Measurements from ENCODE around the gene MPND. TPM values are rescaled to one million over a fixed set of nuclear protein-coding genes. Genes with fewer than 3 reads are reported as not detected.

The MPND gene
- total RNA-seq, 2 experiments from 2014 or later, result 21.2 to 28.1 TPM

DNA sequence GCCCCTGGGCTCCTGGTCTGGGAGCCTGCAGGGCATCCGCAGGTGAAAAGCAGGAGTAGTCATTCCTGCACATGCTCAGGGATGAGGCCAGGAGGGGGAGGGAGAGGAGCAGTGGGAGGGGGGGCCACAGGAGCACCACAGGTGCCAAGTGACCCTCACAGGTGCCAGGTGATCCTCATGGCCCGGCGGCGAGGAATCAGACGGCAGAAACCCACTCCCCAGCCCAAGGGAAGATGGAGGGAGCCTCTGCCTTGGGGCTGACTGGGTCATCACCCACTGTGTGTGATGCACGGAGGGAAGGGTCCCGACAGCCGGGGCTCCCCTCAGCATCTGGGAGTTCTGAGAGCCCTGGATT, 29.6 kb downstream of the MPND start:
- H3K4me3 Mint-ChIP-seq, result no peak overlapping the region
- H3K27ac Mint-ChIP-seq, result peak overlapping the region; percentile 73
- DNase-seq, result no peak
- POLR2A ChIA-PET, result no interaction called here
- no peaks in the 10 kb centered on the region for H3K27me3 Mint-ChIP-seq
- CTCF ChIA-PET, result interaction anchor here (1.4 kb wide), 1 partner anchor 27 kb away, joined by 7 read pairs; the partner anchor contains the start of gene SH3GL1
- H3K9me3 Mint-ChIP-seq, result no peaks in the 10 kb centered on the region
- H3K4me1 Mint-ChIP-seq, result peaks cover 82% of the 10 kb centered on the region
- peaks cover 5% of the 10 kb centered on the region for H3K36me3 Mint-ChIP-seq (ENCODE audit: low read depth)

DNA sequence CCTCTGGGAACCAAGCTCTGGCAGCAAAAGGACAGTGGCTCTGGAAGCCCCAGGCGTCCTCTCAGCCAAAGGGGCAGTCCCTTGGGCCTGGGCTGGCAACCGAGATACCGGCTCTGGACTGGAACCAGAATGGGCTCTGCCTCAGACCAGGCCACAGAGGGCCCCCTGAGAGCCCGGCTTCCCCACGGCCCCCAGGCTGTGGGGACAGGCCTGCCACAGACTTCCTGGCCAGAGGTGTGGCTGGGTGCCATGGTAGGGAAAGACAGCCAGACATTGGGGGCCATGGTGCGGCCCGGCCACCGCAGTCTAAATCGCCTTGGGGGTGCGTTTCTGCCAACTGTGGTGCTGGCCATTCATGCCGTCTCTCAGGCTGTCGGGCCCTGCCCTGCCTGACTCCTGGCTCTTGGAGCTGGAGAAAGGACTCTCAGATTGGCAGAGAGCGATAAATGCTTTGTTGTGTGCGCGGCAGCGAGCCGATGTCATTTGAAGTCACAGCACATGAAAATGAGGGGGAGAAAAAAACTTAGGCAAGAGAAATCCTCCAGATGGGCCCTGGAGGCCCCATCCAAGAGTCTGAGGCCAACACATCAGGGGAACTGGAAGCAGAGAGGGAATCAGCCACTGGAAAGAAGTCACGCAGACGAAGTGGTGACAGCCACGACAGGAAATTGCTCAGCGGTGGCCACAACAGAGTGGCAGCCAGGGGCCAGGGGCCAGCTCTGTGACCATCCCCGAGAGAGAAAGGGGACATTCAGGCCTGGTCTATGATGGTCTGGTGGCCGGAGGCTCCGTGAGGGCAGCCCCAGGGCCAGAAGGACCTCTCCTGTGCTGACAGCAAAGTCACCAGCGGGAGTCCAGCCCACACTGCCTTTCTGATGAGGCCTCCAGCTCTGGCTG, 30.5 kb downstream of the MPND start:
- ChIA-PET CTCF (interaction anchor here (1.3 to 4.7 kb wide), 2 partner anchors 9 to 27 kb away, joined by 3 to 25 read pairs; partner anchors contain the start of gene SH3GL1), POLR2A (no interaction called here)
- no peaks in the 10 kb centered on the region for H3K27me3 Mint-ChIP-seq
- peaks cover 6% of the 10 kb centered on the region for H3K36me3 Mint-ChIP-seq (ENCODE audit: low read depth)
- no peaks in the 10 kb centered on the region for H3K9me3 Mint-ChIP-seq
- peaks cover 78% of the 10 kb centered on the region for H3K4me1 Mint-ChIP-seq
- H3K27ac Mint-ChIP-seq, result peak overlapping the region; percentile 46
- DNase-seq, result no peak
- no peak overlapping the region for H3K4me3 Mint-ChIP-seq

DNA sequence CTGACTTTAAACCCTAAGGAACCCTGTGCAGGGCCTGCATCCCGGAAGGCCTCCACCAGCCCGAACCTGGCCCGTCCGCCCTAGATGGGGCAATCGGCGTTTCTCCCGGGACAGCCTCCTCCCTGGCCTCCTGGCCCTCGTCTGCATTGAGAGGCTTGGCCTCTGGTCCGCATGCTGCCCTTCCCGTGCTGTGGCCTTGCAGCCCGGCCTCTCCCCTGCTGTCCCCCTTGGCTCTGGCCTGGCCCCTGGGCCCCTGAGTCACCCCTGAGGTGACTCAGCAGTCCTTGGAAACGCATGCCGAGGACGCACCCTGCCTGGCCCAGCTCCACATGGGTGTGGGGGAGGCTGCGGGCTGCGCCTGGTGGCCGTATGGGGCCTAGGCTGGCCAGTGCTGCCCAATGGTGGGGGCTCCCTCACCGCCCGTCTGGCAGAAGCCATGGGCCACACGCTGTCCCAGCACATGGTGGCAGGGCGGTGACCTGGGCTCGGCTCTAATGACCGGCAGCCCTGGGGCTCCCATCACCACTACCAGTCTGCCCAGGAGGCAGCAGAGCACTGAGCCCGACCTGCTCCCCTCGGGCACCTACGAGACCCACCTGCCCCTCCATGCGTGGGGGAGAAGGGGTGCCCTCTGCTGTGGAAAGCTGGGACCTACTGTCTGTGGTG, 31.3 kb downstream of the MPND start:
- Mint-ChIP-seq H3K4me1 (peaks cover 80% of the 10 kb centered on the region), H3K9me3 (no peaks in the 10 kb centered on the region), H3K27me3 (no peaks in the 10 kb centered on the region), H3K36me3 (ENCODE audit: low read depth) (peaks cover 10% of the 10 kb centered on the region), H3K27ac (no peak overlapping the region), H3K4me3 (no peak overlapping the region)
- ChIA-PET POLR2A (no interaction called here), CTCF (interaction anchor here (0.6 to 4.7 kb wide), 5 partner anchors 10 to 26 kb away, joined by 3 to 25 read pairs (median 3); partner anchors contain the start of gene SH3GL1)
- DNase-seq, result no peak

DNA sequence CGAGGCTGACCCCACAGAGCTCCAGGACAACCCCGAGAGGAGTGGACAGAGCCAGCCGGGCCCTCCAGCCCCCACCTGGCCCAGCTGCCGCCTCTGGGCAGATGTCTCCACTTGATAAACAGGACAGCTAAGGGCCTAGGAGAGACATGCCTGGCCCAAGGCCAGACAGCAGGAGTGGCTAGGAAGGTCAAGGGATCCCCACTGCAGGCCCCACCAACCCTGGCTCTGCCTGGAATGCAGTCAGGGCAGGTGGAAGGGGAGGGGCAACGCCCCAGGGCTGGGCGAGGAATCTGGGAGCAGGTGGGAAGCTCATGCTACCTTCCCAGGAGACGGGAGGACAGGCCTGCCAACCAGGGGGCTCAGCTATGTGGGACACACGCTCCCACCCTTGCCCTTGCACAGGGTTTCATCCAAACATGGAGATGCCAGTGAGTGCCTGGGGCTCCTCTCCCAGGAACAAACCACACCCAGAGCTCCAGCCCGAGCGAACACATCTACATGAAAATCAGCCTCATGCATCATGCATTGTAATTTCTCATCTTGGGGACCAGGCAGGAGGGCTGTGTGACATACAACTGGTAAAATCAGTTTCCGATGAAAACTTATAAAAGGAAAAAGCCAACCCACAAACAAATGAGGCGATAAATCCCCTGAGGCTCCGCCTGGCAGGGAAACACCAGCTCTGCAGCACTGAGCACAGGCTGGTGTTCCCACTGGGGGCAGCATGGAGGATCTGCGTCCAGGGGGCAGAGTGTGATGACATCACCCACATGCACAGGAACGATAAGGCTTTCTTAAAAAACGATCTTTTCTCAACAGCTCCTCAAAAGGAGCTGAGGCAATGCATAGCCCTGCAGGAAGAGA, 32.0 kb downstream of the MPND start:
- POLR2A ChIA-PET, result interaction anchor here (0.7 to 0.8 kb wide), 2 partner anchors 27 to 44 kb away, joined by 3 read pairs; no protein-coding TSS in a partner anchor
- H3K36me3 Mint-ChIP-seq (ENCODE audit: low read depth), result peaks cover 12% of the 10 kb centered on the region
- peak overlapping the region; percentile 50 for H3K27ac Mint-ChIP-seq
- H3K27me3 Mint-ChIP-seq, result no peaks in the 10 kb centered on the region
- no peak overlapping the region for H3K4me3 Mint-ChIP-seq
- no peak for DNase-seq
- peaks cover 81% of the 10 kb centered on the region for H3K4me1 Mint-ChIP-seq
- no peaks in the 10 kb centered on the region for H3K9me3 Mint-ChIP-seq
- CTCF ChIA-PET, result interaction anchor here (0.6 to 4.7 kb wide), 6 partner anchors 10 to 109 kb away, joined by 3 to 25 read pairs (median 3); partner anchors contain the start of gene SH3GL1

DNA sequence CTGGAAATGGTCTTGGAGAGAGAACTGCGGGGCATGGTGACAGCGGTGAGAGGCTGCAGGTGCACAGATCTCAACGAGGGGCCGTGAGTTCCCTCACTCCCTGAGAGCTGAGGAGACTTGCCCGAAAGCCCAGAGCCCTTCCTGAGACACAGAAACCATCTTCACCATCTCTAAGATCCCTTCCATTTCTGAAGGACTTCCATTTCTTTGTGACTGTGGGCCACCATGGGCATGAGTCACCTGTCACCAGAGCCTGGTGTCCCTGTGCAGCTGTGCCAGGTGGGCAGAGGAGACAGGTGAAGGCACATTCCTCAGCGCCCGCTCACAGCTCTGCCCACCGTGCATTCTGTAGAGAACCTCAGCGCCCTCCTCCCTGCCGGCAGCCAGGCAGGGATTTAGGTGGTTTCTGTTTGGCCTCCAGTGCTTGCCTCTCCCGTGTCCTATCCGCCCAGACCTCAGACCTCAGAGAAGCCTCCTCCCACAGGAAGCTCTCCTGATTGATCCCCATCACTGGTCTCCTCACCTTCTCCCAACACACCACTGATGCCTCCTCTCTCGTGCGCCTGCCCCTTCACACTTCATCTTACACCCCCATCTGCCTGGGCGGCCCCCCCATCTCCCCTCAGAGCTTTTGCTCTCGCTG, 32.8 kb downstream of the MPND start:
- Mint-ChIP-seq H3K9me3 (no peaks in the 10 kb centered on the region), H3K36me3 (ENCODE audit: low read depth) (peaks cover 8% of the 10 kb centered on the region), H3K27ac (peak overlapping the region; percentile 50), H3K4me1 (peaks cover 81% of the 10 kb centered on the region), H3K4me3 (no peak overlapping the region), H3K27me3 (no peaks in the 10 kb centered on the region)
- no peak for DNase-seq
- ChIA-PET CTCF (interaction anchor here (1.6 to 4.7 kb wide), 3 partner anchors 18 to 109 kb away, joined by 3 to 25 read pairs (median 7); partner anchors contain the start of gene SH3GL1), POLR2A (interaction anchor here (0.8 kb wide), 1 partner anchor 26 kb away, joined by 3 read pairs; no protein-coding TSS in a partner anchor)

DNA sequence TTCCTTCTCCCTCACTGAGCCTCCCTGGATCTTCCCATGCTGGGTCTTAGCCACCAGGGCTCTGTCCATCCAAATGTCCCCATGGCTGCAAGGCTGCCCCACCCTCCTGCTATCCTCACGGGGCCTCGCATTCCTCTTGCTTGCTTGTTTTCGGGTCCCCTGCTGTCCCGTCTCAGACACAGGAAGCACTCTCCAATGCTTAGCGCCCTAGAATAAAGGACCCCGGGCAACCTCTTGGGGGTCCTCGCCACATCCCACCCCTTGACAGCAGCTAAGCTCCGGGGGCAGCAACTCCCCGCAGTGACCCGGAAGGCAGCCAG, 33.3 kb downstream of the MPND start:
- Mint-ChIP-seq H3K4me3 (no peak overlapping the region), H3K36me3 (ENCODE audit: low read depth) (peaks cover 8% of the 10 kb centered on the region), H3K27ac (peak overlapping the region; percentile 60), H3K4me1 (peaks cover 80% of the 10 kb centered on the region), H3K27me3 (no peaks in the 10 kb centered on the region), H3K9me3 (no peaks in the 10 kb centered on the region)
- CTCF ChIA-PET, result interaction anchor here (2.3 to 4.7 kb wide), 2 partner anchors 24 to 110 kb away, joined by 7 to 25 read pairs; partner anchors contain the start of gene SH3GL1
- no peak for DNase-seq
- POLR2A ChIA-PET, result no interaction called here

DNA sequence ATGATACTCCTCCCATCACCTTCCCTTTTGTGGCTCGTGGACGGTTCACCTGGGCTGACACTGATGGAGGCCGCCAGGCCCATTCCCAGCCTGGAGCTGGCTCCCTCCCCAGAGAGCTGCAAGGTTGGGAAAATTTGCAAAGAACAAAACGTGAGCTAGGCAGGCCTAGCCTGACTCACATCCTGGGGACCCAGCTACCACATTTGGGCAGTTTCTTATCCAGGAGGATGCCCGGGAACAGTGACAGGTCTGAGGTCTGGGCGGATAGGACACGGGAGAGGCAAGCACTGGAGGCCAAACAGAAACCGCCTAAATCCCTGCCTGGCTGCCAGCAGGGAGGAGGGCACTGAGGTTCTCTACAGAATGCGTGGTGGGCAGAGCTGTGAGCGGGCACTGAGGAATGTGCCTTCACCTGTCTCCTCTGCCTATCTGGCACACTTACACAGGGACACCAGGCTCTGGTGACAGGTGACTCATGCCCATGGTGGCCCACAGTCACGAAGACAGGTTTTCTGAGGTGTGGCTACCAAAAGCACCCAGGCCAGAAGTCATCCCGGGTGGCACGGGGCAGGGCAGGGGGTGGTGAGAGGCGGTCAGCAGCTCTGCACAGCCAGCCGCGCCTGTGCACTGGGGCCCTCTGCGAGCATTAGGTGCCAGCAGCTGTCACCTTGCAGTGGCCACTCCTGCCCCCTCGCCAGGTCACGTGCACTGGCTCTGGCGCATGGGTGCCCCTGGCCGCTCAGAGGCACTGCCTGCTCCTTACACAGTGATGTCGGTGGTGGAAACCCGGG, 33.8 kb downstream of the MPND start:
- no peak overlapping the region for H3K4me3 Mint-ChIP-seq
- H3K4me1 Mint-ChIP-seq, result peaks cover 79% of the 10 kb centered on the region
- no peak for DNase-seq
- H3K27me3 Mint-ChIP-seq, result no peaks in the 10 kb centered on the region
- H3K9me3 Mint-ChIP-seq, result no peaks in the 10 kb centered on the region
- H3K27ac Mint-ChIP-seq, result no peak overlapping the region
- peaks cover 8% of the 10 kb centered on the region for H3K36me3 Mint-ChIP-seq (ENCODE audit: low read depth)
- ChIA-PET CTCF (interaction anchor here (2.3 to 4.7 kb wide), 2 partner anchors 23 to 111 kb away, joined by 7 to 25 read pairs; partner anchors contain the start of gene SH3GL1), POLR2A (no interaction called here)

DNA sequence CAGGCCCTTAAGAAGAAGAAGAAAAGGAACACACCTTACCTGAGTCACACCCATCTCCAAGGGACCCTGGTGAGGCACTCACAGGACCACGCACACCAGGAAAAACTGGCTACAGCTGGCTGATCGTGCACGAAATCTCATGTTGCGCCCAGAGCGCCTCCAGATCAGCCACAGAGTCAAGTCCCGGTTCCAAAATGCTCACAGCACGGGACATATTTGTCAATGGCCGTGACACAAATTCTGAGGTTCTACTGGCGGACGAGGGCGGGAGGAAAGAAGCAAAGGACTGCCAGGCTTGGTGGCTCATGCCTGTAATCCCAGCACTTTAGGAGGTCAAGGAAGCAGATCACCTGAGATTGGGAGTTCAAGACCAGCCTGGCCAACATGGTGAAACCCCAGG, 35.5 kb downstream of the MPND start:
- POLR2A ChIA-PET, result no interaction called here
- Mint-ChIP-seq H3K4me3 (peak overlapping the region; percentile 75), H3K4me1 (peaks cover 78% of the 10 kb centered on the region), H3K36me3 (ENCODE audit: low read depth) (peaks cover 13% of the 10 kb centered on the region), H3K9me3 (no peaks in the 10 kb centered on the region), H3K27ac (peak overlapping the region; percentile 88), H3K27me3 (no peaks in the 10 kb centered on the region)
- CTCF ChIA-PET, result interaction anchor here (0.7 to 5.6 kb wide), 4 partner anchors 9 to 26 kb away, joined by 3 to 27 read pairs (median 14); partner anchors contain the start of gene SH3GL1
- DNase-seq, result no peak

DNA sequence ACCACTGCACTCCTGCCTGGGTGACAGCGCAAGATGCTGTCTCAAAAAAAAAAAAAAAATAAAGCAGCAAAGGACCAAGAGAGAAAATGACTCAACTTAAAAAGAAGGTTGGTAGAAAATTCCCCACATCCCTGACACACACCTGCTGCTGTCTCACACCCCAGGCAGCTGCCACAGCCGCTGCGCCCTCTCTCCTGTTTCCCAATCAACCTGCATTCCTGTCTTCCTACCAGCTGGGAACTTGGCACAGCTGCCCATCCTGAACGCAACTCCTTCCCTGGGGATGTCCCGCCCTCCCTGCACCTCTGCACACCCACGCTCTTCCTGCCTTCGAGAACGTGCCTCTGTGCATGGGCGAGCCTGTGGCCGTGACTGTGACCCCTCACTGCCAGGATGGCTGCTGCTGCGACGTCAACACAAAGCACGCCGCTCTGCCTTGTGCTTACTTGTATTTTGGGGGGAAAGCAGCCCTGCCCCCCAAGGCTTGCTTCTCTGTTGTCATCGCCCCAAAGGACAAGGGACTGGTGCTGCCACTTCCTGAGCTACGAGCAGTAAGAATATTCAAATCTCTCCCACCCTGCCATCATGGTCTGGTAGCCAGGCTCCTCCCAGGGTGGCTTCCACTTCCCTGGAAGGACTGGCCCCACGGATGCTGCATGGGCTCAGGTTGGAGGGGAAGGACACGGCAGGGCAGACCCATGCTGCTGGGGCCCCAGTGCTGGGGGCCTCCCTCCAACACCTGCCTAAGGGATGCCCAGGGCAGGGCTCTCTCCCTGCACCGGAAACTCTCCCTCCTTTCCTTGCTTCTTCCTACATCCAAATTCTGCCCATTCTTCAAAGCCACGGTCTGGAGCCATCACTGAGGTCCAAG, 36.3 kb downstream of the MPND start:
- ChIA-PET CTCF (interaction anchor here (1.1 to 5.6 kb wide), 3 partner anchors 10 to 21 kb away, joined by 3 to 27 read pairs (median 4); partner anchors contain the start of gene SH3GL1), POLR2A (interaction anchor here (0.6 kb wide), 1 partner anchor 39 kb away, joined by 6 read pairs; no protein-coding TSS in a partner anchor)
- peak overlapping the region; percentile 75 for H3K4me3 Mint-ChIP-seq
- H3K27ac Mint-ChIP-seq, result peak overlapping the region; percentile 88
- no peaks in the 10 kb centered on the region for H3K9me3 Mint-ChIP-seq
- no peak for DNase-seq
- no peaks in the 10 kb centered on the region for H3K27me3 Mint-ChIP-seq
- H3K4me1 Mint-ChIP-seq, result peaks cover 74% of the 10 kb centered on the region
- peaks cover 13% of the 10 kb centered on the region for H3K36me3 Mint-ChIP-seq (ENCODE audit: low read depth)

DNA sequence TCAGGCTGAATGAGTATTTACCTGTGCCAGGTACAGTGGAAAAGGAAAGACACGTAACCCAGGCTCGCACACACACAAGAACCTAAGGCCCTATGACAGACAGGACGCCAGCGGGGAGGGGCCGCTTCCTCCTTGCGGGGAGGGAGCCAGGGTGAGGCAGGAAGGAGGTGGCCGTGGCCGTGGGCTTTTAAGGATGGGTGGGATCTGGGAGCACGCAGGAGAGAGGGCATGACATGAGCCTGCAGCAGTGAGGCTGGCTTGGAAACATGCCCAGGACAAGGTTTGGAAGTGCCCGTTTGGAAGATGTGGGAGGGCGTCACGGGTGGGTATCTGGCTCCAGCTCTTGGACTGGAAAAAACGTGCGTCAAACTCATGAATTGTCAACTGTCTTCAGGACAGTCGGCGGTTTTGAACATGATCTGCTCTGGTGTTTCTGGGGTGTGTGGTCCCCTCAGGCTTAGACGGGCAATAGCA, 36.9 kb downstream of the MPND start:
- ChIA-PET POLR2A (interaction anchor here (0.6 kb wide), 1 partner anchor 38 kb away, joined by 6 read pairs; no protein-coding TSS in a partner anchor), CTCF (interaction anchor here (1.1 to 5.6 kb wide), 2 partner anchors 13 to 20 kb away, joined by 3 to 27 read pairs; partner anchors contain the start of gene SH3GL1)
- Mint-ChIP-seq H3K4me1 (peaks cover 71% of the 10 kb centered on the region), H3K9me3 (no peaks in the 10 kb centered on the region), H3K27ac (peak overlapping the region; percentile 88), H3K27me3 (no peaks in the 10 kb centered on the region), H3K4me3 (peak overlapping the region; percentile 75), H3K36me3 (ENCODE audit: low read depth) (peaks cover 13% of the 10 kb centered on the region)
- peak; percentile 73 for DNase-seq

All from activated CD4-positive, alpha-beta T cell treated with anti-CD3 and anti-CD28 coated beads, Interleukin-2, amount 10 ng/mL, durations not matched to agents 7 days and 5 days (primary cell).